Peyer's patch (tissue), 4 donors: Measurements from ENCODE around the gene HOXB8.

Experiments used
- CTCF ChIP-seq, 6 experiments: fragments of 450-650 bp in 4 of 6; fragments of 200-600 bp in 2 of 6; sonication (generic) in 1 of 6; IDR thresholded peaks; one replicate each; pipeline ENCODE4 v1.5.1; 2017 to 2019; ENCODE audit warnings: antibody characterized with exemption in 6 of 6, mild to moderate bottlenecking in 3 of 6, moderate library complexity in 1 of 6
- POLR2A ChIP-seq, 2 donors: fragments of 450-650 bp; IDR thresholded peaks; one replicate each; pipeline ENCODE4 v1.5.1; 2017; ENCODE audit warnings: antibody characterized with exemption in 2 of 2, mild to moderate bottlenecking in 2 of 2, moderate library complexity in 2 of 2

GRCh38 chr17:48609033-48609432 is 6.1 kb downstream of the HOXB8 start:
- TF ChIP-seq CTCF (IDR thresholded peaks at IDR 0.05) (no peak), POLR2A (IDR thresholded peaks at IDR 0.05) (no peak)
